T-helper 2 cell treated with Interferon-gamma antibody and Interleukin-4, amounts not matched to agents 5 μg/mL and 100 μg/mL, for 36 hours (primary cell): ENCODE measurements around the gene LRRC4B.
A peak's percentile ranks its signal among the peaks of the same experiment; 100 is the strongest.

ENCODE experiments used
- DNase-seq: peaks from one replicate; pipeline ENCODE4 v3.0.0; 2021; ENCODE audit warnings: low spot score
- H3K27ac Mint-ChIP-seq: one replicate; pipeline ENCODE4 v1.8.0; 2021; ENCODE audit warnings: mild to moderate bottlenecking, mixed read lengths
- H3K27me3 Mint-ChIP-seq: one replicate; pipeline ENCODE4 v1.8.0; 2021; ENCODE audit warnings: low read depth, mixed read lengths
- H3K36me3 Mint-ChIP-seq: one replicate; pipeline ENCODE4 v1.8.0; 2021; ENCODE audit warnings: low read depth, mixed read lengths
- H3K4me1 Mint-ChIP-seq: one replicate; pipeline ENCODE4 v1.8.0; 2021; ENCODE audit warnings: low read depth, mixed read lengths
- H3K4me3 Mint-ChIP-seq: one replicate; pipeline ENCODE4 v1.8.0; 2022; ENCODE audit warnings: mild to moderate bottlenecking, moderate library complexity, mixed read lengths
- H3K9me3 Mint-ChIP-seq: one replicate; pipeline ENCODE4 v1.8.0; 2021; ENCODE audit warnings: mixed read lengths

Gene LRRC4B

DNA sequence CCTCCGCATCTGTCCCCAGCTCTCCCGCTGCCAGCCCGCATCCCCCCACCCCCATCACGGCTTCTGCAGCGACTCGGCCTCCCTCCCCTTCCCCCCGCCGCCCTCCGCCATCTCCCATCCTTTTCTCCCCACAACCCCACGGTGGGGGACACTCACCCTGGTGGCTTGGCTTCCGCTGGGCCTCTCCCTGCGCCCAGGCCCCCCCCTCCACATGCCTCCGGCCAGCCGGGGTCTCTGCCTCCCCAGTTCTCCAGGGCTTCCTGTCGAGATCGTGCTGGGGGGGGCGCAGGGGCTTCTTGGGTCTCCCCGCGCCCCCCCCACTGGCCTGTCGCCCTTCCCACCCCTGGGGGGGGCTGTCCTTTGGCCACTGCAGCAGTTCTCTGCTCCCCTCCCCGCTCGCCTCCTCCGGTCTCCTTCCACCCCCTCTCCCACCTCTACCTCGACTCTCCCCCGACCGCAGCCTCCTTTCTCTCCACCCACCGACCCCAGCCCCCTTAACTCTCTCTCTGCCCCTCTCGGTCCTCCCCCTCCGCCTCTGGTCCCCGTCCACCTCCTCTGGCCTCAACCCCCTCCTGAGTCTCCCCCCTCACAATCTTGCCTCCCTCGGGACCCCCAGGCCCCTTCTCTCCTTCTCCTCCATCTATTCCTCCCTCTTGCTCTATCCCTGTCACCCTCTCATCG lies 17.1 kb downstream of the LRRC4B start:
- Mint-ChIP-seq H3K27ac (no peak overlapping the region), H3K4me3 (no peak overlapping the region), H3K9me3 (no peaks in the 10 kb centered on the region), H3K4me1 (no peaks in the 10 kb centered on the region), H3K36me3 (no peaks in the 10 kb centered on the region), H3K27me3 (peaks cover 41% of the 10 kb centered on the region)
- no peak for DNase-seq

DNA sequence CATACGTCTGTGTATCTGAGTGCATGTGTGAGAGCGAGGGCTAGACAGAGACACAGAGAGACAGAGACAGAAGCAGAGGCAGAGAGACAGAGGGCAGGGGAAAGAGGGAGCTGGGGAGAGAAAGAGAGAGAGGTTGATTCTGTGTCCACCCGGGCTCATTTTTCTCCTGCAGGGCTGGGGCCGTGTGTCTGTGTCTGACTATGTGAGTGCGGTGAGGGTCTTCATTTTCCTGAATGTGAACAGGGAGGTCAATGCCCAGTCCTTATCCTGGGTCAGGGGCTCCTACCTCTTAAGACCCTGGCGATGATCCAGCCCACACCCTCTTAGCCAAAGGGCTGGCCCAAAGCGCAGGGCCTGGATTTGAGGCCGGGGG lies 17.7 kb downstream of the LRRC4B start:
- H3K4me1 Mint-ChIP-seq = no peaks in the 10 kb centered on the region
- no peak for DNase-seq
- H3K36me3 Mint-ChIP-seq = no peaks in the 10 kb centered on the region
- H3K27ac Mint-ChIP-seq = no peak overlapping the region
- H3K4me3 Mint-ChIP-seq = no peak overlapping the region
- no peaks in the 10 kb centered on the region for H3K9me3 Mint-ChIP-seq
- peaks cover 41% of the 10 kb centered on the region for H3K27me3 Mint-ChIP-seq

DNA sequence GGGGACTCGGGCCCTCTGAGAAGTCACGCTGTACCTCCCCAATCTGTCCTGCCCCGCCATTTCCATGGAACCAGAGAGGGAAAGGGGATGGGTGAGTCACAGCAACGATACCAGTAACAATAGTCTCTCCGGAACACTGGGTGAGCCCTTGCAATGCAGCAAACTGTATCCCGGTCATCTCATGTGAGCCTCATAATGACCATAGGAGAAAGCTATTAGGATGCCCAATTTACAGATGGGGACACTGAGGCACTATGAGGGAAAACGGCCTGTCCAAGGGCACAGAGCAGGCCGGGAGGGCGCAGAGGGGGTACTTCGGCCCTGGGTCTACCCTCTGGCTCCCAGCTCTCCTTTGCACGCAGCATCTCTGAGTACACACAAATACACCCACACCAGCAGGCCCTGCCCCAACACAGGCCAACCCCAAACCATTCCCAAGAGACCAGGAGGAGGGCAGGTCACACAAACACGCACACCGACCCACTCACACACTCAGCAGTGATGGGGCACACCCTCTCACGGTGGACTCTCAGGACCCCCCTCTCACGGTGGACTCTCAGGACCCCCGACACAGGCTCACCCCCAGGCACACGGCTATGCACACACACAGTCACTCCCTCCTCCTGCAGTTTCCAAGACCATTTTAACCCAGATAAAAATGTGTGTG lies 18.2 kb downstream of the LRRC4B start:
- no peak for DNase-seq
- no peak overlapping the region for H3K27ac Mint-ChIP-seq
- peaks cover 35% of the 10 kb centered on the region for H3K27me3 Mint-ChIP-seq
- H3K9me3 Mint-ChIP-seq = no peaks in the 10 kb centered on the region
- no peak overlapping the region for H3K4me3 Mint-ChIP-seq
- H3K4me1 Mint-ChIP-seq = no peaks in the 10 kb centered on the region
- no peaks in the 10 kb centered on the region for H3K36me3 Mint-ChIP-seq

DNA sequence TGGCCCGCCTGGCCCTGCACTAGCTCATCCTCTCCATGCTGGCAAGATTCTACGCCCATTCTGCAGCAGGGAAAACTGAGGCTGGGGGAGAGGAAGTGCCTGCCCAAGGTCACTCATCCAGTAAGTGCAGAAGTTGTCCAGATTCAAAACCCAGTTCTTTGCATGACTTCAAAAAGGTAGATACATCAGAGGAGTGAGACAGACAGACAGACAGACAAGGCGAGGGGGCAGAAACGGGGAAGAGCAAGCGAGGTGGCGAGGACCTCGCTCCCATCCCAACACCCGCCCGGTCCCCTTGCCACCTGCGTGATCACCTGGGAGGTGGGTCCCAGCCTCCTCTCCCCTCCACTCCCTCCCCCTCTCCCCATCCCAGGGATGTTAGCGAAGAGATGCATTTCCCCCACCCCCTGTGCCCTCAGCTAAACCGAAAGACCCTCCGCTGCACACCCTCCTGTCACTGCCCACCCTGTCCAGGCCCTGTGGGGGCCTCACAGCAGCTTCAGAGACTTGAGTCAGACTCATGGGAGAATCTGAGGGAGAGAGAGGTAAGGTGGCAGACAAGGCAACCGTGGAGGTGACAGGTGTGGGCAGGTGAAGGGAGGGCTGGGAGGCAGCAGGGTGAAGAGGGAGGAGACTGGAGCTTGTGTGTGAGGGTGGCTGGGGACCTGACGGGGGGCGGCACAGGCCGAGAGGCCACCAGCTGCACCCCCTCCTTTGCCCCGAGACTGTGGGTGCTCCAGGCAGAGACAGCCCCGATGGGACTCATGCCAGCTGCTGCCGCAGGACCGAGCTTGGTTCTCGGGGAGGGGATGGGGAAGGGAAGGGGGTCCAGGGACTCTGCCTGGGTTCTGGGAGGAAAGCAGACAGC lies 18.9 kb downstream of the LRRC4B start:
- Mint-ChIP-seq H3K4me1 (no peaks in the 10 kb centered on the region), H3K4me3 (no peak overlapping the region), H3K27me3 (peaks cover 31% of the 10 kb centered on the region), H3K27ac (no peak overlapping the region), H3K9me3 (no peaks in the 10 kb centered on the region), H3K36me3 (no peaks in the 10 kb centered on the region)
- no peak for DNase-seq

DNA sequence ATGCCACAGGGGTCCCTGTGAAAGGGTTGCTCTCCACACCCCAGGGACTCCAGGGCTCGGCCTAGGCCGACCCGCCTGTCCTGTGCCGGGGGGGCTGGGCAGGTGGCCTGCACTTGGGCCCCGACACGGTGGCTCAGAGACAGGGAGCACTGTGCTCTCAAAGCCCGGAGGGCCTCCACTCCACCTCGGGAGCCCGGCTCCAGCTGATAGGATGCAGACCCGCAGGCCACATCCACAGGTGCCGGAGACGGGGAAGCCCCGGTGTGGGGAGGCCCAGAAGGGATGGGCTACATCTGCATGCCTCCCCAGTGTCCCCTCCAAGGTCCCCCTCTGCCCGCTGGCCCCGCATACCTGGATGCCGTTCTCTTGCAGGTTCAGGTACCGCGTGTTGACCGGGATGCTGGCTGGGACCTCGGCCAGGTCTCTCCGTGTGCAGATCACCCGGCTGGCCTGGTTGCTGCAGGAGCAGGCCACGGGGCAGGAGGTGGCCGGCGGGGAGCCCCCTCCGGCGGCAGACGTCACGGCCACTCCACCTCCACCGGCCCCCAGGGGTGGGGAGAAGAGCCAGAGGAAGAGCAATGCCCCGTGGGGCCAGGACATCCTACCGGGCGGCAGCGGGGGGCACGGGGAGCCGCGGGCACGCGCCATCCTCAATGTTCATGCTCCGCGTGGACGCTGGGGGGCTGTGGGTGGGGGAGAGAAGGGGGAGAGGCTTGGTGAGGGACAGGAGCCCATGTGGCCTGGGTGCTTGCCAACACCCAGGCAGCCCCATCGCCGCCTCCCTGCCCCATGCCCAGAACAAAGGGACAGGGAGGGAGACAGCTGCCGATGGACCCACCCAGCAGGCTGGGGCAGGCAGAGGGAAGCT lies 19.8 kb downstream of the LRRC4B start:
- Mint-ChIP-seq H3K36me3 (no peaks in the 10 kb centered on the region), H3K4me1 (no peaks in the 10 kb centered on the region), H3K27ac (no peak overlapping the region), H3K4me3 (no peak overlapping the region), H3K9me3 (no peaks in the 10 kb centered on the region), H3K27me3 (peaks cover 26% of the 10 kb centered on the region)
- no peak for DNase-seq

DNA sequence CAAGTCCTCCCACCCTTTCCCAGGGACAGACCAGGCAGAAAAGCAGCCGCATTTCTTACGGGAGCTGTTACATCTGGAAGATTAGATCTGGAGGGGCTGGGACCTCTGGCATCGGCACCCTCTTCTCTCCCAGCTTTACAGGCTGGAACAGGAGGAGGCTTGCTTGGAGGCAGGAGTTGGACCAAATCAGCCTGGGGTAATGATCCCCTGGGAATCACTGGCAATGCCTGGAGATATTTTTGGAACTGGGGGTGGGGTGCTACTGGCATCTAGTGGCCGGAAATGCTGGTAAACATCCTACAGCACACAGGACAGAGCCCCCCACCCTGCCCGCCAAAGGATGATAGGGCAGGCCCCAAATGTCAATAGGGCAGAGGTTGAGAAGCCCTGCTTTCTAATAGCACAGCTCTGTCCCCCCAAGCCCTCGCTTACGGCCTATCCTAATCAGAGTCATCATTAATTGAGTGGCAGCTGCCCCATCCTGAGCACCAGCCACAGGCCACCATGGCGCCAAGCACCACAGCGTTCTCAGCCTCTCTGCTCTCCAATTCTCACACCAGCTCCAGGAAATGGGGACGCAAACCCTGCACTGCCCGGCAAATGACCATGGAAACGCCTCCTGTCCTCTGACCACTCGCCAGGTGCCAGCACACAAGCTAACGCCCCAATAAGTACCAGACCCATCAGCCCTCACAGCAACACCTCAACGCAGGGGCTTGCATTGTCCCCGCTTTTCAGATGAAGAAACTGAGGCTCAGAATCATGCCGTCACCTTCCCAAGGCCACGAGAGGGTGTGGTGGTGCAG lies 20.6 kb downstream of the LRRC4B start:
- DNase-seq = no peak
- no peaks in the 10 kb centered on the region for H3K4me1 Mint-ChIP-seq
- H3K36me3 Mint-ChIP-seq = no peaks in the 10 kb centered on the region
- no peak overlapping the region for H3K4me3 Mint-ChIP-seq
- H3K27me3 Mint-ChIP-seq = peaks cover 18% of the 10 kb centered on the region
- no peaks in the 10 kb centered on the region for H3K9me3 Mint-ChIP-seq
- no peak overlapping the region for H3K27ac Mint-ChIP-seq

DNA sequence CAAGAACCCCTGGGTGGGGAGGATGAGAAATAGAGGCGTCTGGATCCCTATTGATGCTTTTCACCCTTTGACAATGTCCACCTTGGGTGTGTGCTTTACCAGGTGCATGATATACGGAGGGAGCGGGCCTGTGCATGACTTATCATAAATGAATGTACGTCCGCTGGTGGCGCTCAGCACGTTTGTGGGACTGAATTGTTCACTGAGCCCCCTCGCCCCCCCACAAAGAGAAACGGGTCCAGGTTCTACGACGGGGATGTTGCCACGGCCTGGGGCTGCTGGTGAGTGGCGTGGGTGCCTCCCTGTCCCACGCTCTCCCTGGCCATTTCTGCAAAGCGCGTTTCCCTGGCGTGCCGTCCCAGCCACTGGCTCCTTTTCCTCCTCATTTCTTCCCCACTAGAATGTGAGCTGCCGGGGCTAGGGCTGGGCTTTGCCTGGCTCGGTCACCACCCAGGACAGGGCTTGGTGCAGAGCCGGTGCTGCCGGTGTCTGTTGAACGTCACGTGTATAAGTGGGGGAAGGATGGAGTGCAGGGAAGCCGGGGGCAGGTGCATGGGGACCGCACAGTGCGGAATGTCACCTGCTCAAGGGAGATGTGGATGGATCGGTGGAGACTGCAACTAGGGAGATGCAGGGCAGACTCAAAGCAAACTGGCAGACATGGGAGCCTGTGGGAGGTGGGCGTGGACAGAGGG lies 21.6 kb downstream of the LRRC4B start:
- Mint-ChIP-seq H3K9me3 (no peaks in the 10 kb centered on the region), H3K27ac (no peak overlapping the region), H3K4me3 (no peak overlapping the region), H3K27me3 (peaks cover 11% of the 10 kb centered on the region), H3K4me1 (no peaks in the 10 kb centered on the region), H3K36me3 (no peaks in the 10 kb centered on the region)
- DNase-seq = no peak

DNA sequence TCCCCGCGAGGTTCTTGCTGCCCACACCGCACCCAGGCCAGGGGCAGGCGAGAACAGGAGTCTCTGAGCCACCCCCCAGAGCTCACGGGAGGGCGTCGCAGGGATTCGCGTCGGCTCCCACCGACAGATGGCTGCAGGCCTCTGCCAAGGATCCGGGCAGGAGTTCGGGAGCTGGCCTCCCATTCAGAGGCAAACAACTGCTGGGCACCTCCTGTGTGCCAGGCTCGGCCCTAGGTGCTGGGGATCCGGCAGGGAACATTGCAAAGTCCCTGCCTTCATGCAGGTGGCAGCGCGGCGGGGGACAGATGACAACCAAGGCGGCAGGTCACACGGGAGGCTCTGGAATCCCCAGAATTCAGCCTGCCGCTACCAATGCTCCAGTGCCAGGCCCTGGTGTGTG lies 25.3 kb downstream of the LRRC4B start:
- Mint-ChIP-seq H3K27ac (no peak overlapping the region), H3K4me3 (no peak overlapping the region), H3K36me3 (no peaks in the 10 kb centered on the region), H3K27me3 (no peaks in the 10 kb centered on the region), H3K9me3 (no peaks in the 10 kb centered on the region), H3K4me1 (no peaks in the 10 kb centered on the region)
- DNase-seq = no peak

DNA sequence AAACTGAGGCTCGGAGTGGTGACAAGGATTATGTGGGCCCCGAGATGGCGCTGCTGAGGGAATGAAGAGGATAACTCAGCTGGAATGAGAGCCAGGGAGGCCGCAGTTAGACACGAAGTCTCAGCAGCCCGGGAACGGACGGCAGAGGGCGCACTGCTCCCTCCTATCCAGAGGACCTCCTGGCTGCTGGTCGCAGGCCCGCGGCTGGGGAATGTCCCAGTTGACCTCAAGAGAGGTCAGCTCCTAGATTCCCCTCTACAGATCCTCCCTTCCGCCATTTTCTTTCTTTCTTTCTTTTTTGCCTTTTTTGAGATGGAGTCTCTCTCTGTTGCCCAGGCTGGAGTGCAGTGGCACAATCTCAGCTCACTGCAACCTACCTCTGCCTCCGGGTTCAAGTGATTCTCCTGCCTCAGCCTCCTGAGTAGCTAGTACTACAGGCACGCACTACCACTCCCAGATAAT lies 30.4 kb downstream of the LRRC4B start:
- DNase-seq = peak; percentile 56
- Mint-ChIP-seq H3K36me3 (no peaks in the 10 kb centered on the region), H3K9me3 (peaks cover 6% of the 10 kb centered on the region), H3K4me1 (no peaks in the 10 kb centered on the region), H3K4me3 (no peak overlapping the region), H3K27ac (no peak overlapping the region), H3K27me3 (no peaks in the 10 kb centered on the region)

DNA sequence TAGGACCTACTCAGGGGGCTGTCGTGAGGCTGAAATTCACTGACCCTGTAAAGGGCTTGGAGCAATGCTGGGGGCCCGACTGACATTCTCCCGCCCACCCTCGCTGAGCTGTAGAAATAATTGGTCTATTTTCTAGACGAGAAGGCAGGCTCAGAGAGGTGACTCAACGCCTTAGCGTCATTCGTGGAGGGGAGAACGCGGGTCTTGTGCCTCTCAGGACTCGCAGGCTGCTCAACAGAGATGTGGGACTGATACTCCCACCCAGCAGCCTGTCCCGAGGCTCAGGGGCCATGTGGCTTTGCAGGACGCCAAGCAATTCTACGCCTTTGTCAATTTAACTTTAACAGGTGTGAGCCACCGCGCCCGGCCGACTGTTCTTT lies 30.9 kb downstream of the LRRC4B start:
- H3K9me3 Mint-ChIP-seq = peaks cover 6% of the 10 kb centered on the region
- H3K27me3 Mint-ChIP-seq = no peaks in the 10 kb centered on the region
- H3K4me3 Mint-ChIP-seq = no peak overlapping the region
- no peaks in the 10 kb centered on the region for H3K4me1 Mint-ChIP-seq
- no peak for DNase-seq
- H3K36me3 Mint-ChIP-seq = no peaks in the 10 kb centered on the region
- no peak overlapping the region for H3K27ac Mint-ChIP-seq

DNA sequence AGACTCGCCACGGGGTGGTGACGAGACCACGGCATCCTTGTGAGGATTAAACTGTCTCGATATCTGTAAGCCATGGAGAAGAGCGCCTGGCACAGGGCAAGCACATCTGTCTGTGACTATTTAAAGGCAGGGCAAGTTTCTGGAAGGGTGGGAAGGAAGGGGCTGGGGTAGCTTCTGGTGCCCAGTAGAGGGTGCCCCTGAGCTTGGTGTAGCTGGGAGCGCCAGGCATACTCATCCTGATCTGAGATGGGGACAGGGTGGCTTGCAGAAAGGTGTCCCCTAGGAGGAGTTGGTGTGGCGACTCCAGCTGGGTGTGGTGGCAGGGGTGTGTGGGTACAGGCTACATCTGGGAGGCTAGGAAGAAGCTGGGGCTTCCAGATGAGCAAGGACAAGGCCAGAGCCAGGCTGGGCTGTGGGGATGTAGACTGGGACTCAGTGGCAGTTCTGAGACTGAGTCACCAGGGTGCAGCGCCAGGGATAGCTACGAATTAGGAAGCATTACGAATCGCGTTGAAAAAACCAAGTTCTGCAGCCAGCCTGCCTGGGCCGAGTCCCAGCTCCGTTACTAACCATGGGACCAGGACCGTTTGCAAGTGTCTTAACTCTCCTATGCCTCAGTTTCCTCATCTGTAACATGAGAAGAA lies 31.5 kb downstream of the LRRC4B start:
- Mint-ChIP-seq H3K36me3 (no peaks in the 10 kb centered on the region), H3K27ac (no peak overlapping the region), H3K4me3 (no peak overlapping the region), H3K27me3 (no peaks in the 10 kb centered on the region), H3K9me3 (peaks cover 6% of the 10 kb centered on the region), H3K4me1 (no peaks in the 10 kb centered on the region)
- DNase-seq = no peak

DNA sequence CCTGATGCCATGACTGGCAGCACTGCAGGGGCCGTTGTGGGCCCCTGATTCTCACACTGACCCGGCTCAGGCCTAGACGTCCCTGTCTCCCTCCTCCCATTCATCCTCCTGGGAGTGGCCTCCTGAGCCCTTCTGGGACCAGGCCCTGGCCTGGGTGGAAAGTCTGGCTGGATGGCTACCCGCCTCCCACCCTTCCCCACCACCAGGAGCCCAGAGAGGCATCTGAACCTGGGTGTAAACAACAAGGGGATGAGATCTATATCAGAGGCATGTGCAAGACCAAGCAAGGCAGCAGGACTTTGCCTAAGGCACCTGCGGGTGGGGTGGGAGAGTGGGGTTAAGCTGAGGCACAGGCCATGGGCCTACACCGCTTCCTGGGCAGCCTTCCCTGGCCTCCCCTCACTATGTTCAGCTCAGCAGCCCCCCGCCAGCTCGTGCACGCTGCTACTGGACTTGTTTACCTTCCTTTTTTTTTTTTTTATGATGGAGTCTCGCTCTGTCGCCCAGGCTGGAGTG lies 32.5 kb downstream of the LRRC4B start:
- H3K4me1 Mint-ChIP-seq = no peaks in the 10 kb centered on the region
- DNase-seq = no peak
- H3K27ac Mint-ChIP-seq = no peak overlapping the region
- peaks cover 6% of the 10 kb centered on the region for H3K9me3 Mint-ChIP-seq
- no peak overlapping the region for H3K4me3 Mint-ChIP-seq
- H3K27me3 Mint-ChIP-seq = no peaks in the 10 kb centered on the region
- H3K36me3 Mint-ChIP-seq = no peaks in the 10 kb centered on the region
